ENCODE data around the gene ALS2CL. TPM values are rescaled to one million over a fixed set of nuclear protein-coding genes. Genes with fewer than 3 reads are reported as not detected.

The ALS2CL gene
- total RNA-seq, 1 experiment from 2014 or later, result 4.2 TPM

- DNase-seq (ENCODE audit: low read depth), result no peak
Observed at GRCh38 chr3:46639221-46639620, 54.3 kb downstream of the ALS2CL start.

GRCh38 chr3:46634856-46635255 is 58.6 kb downstream of the ALS2CL start:
- DNase-seq (ENCODE audit: low read depth), result no peak

- DNase-seq (ENCODE audit: low read depth), result no peak
Observed at GRCh38 chr3:46632792-46633191, 60.7 kb downstream of the ALS2CL start.

- no peak for DNase-seq (ENCODE audit: low read depth)
Observed at GRCh38 chr3:46629551-46630517, 63.6 kb downstream of the ALS2CL start.

- no peak for DNase-seq (ENCODE audit: low read depth)
Observed at GRCh38 chr3:46628901-46629369, 64.5 kb downstream of the ALS2CL start.

- no peak for DNase-seq (ENCODE audit: low read depth)
Observed at GRCh38 chr3:46627078-46627477, 66.4 kb downstream of the ALS2CL start.

- no peak for DNase-seq (ENCODE audit: low read depth)
Observed at GRCh38 chr3:46626039-46626438, 67.4 kb downstream of the ALS2CL start.

- DNase-seq (ENCODE audit: low read depth), result no peak
Observed at GRCh38 chr3:46624975-46625490, 68.4 kb downstream of the ALS2CL start.

- DNase-seq (ENCODE audit: low read depth), result no peak
Observed at GRCh38 chr3:46624533-46624932, 68.9 kb downstream of the ALS2CL start.

GRCh38 chr3:46619845-46620778 is 73.4 kb downstream of the ALS2CL start:
- no peak for DNase-seq (ENCODE audit: low read depth)

Small RNA genes lying within 50 kb of the gene (small RNA-seq; reads per million reads assigned to genes)
- gene RF00591, result not detected

Other genes starting within 250 kb of the ALS2CL start
- gene LTF, start 228.8 kb downstream of the ALS2CL start, total RNA-seq (2014; rRNA removed; shearing (Covaris generic)), result 0.16 and 0.63 TPM in 2 replicates
- gene RTP3, start 195.7 kb downstream of the ALS2CL start, total RNA-seq (2014; rRNA removed; shearing (Covaris generic)), result not detected in 2 replicates
- 0.19 and 0.20 TPM in 2 replicates for gene LRRC2, start 127.4 kb downstream of the ALS2CL start, total RNA-seq (2014; rRNA removed; shearing (Covaris generic))
- not detected in 2 replicates for gene FAM240A, start 81.2 kb downstream of the ALS2CL start, total RNA-seq (2014; rRNA removed; shearing (Covaris generic))
- gene TMIE, start 7.7 kb upstream of the ALS2CL start, total RNA-seq (2014; rRNA removed; shearing (Covaris generic)), result not detected in 2 replicates
- not detected in 2 replicates for gene PRSS50, start 24.2 kb upstream of the ALS2CL start, total RNA-seq (2014; rRNA removed; shearing (Covaris generic))
- gene MYL3, start 169.8 kb upstream of the ALS2CL start, total RNA-seq (2014; rRNA removed; shearing (Covaris generic)), result not detected in 2 replicates
- 2.6 and 3.1 TPM in 2 replicates for gene PTH1R, start 184.0 kb upstream of the ALS2CL start, total RNA-seq (2014; rRNA removed; shearing (Covaris generic))

Data from HT1080 (cell line).